NT2/D1 (cell line): Measurements from ENCODE around the gene IL21.

Experiments
- SUZ12 ChIP-seq: IDR thresholded peaks from 2 replicates; pipeline ENCODE4 v1.6.1; 2011; ENCODE audit not compliant: insufficient read length, insufficient read depth; ENCODE audit errors: extremely low read depth
- YY1 ChIP-seq: IDR thresholded peaks from 2 replicates; pipeline ENCODE4 v1.6.1; 2011; ENCODE audit not compliant: insufficient read length, insufficient read depth

- TF ChIP-seq SUZ12 (no peak), YY1 (no peak)
Observed at GRCh38 chr4:122619611-122620010, 1.3 kb downstream of the IL21 start.
